ENCODE data around the gene OBSL1.

DNA sequence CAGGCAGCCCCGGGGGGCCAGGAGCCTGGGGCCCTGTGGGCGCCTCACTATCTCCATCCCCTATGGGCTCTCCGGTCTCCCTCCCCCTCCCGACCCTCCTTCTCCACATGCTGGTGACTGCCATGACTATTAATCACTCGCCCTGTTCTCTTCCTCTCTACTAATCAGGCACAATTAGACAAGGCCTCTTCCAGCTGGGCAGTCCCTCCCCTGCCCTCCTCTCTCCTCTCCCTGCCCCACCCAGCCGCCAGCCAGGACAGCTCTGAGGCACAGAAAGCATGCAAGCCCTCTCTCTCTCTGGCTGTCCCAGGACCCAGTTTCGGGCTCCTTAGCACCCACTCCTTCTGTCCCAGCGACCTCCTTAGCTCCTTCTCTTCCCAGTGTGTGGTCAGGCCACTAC, 51.3 kb downstream of the OBSL1 start:
- TF ChIP-seq, protein P1, sequence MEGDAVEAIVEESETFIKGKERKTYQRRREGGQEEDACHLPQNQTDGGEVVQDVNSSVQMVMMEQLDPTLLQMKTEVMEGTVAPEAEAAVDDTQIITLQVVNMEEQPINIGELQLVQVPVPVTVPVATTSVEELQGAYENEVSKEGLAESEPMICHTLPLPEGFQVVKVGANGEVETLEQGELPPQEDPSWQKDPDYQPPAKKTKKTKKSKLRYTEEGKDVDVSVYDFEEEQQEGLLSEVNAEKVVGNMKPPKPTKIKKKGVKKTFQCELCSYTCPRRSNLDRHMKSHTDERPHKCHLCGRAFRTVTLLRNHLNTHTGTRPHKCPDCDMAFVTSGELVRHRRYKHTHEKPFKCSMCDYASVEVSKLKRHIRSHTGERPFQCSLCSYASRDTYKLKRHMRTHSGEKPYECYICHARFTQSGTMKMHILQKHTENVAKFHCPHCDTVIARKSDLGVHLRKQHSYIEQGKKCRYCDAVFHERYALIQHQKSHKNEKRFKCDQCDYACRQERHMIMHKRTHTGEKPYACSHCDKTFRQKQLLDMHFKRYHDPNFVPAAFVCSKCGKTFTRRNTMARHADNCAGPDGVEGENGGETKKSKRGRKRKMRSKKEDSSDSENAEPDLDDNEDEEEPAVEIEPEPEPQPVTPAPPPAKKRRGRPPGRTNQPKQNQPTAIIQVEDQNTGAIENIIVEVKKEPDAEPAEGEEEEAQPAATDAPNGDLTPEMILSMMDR (IDR thresholded peaks at IDR 0.05), result no peak
- TF ChIP-seq EP300 (IDR thresholded peaks at IDR 0.05) (no peak), POLR2AphosphoS5 (IDR thresholded peaks at IDR 0.05) (no peak)

Measured in suprapubic skin (tissue), 4 donors.